Melanocyte of skin (primary cell): ENCODE results near the gene PIM2. TPM values are rescaled to one million over a fixed set of nuclear protein-coding genes. Genes with fewer than 3 reads are reported as not detected.

Source experiments
- small RNA-seq, 2 donors: library from RNA; depleted of rRNA; stranded (forward); fragments of <200 nt; gene quantifications; one replicate each; pipeline ENCODE3, GENCODE V24; 2012
- total RNA-seq, 2 donors: library from RNA; depleted of rRNA; stranded (reverse); fragments of >200 nt; gene quantifications; 2 replicates each; pipeline ENCODE4 v1.2.3, GENCODE V29; 2012

Gene PIM2
- total RNA-seq, result 10 to 100 TPM; 12.0 to 17.9 TPM

GRCh38 chrX:48918643-48919340 lies at the start of gene PIM2:
PIM2 (minus strand) TSS chrX:48919024; CDS start chrX:48918834, 190 bp downstream.

DNA sequence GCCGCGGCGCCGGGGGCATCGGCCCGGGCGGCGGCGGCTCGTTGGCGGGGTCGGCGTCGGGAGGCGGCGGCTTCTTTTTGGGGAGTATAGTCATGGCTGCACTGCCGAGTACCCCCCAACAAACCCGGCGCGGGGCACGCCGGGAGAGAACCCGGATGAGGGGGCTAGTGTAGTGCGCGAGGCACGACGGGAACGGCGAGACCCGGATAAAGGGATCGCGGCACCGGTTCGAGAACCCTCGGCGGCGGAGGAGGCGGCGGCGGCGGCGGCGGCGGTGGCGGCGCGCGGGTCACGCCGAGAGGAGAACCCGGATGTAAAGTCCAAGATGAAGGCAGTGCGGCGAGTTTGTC lies 38.6 kb upstream of the PIM2 start, which contains the start of gene OTUD5:
TSS of gene OTUD5 (minus strand) at position 131 of the 350 bp plus-strand sequence. CDS start at position 94, 37 bp downstream.

GRCh38 chrX:48911412-48912182 lies 7.2 kb downstream of the PIM2 start, which contains the start of gene SLC35A2:
SLC35A2 (minus strand) TSS chrX:48911646; CDS start chrX:48911636, 10 bp downstream.

DNA sequence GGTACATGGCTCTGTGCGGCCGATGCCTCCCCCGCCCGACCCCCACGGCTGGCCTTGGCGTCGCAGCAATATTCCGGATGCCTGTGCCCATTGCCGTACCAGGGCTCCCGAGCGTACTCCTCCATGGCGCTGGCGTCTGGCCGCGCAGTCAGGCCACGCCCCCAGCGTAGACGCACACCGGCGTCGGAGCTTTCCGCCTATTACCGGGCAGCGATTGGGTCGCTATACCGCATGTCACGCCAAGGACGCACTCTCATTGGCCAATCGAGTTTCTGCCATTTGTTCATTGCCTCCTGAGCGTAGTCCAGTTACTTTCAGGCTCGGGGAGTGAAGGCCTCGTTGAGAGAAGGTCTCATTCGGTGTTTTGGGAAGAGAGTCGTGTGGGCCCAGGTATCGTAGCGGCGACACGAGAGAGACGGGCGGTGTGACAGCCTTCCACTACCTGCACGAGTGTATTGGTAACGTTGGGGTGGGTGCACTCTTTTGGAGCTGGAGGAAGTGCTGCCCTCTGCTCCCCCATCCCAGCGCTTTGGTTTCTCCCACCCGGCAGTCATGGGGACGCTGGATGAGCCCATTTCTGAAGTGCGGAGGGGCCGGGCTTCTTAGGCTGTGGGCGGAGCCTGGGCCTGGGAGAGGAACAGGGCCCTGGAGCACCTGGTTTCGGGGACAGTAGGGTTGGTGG lies 21.1 kb downstream of the PIM2 start, which contains the start of the genes PQBP1 and TIMM17B:
TSS of gene PQBP1 (plus strand) at position 306 of the 682 bp plus-strand sequence. CDS start 580 bp downstream, outside the sequence.
TSS of gene TIMM17B (minus strand) at position 144 of the 682 bp plus-strand sequence. CDS start at position 125, 19 bp downstream.

Small RNAs within 50 kb of the gene (small RNA-seq; reads per million reads assigned to genes)
- gene RNU6-722P, result 0 to 0.09 reads per million in 2 donors

Other genes with a start within 250 kb of the PIM2 start
- gene WAS, start 235.2 kb downstream of the PIM2 start, total RNA-seq, result under 1 TPM in 1 of 2 donors, not detected in 1; 0.33 TPM
- gene SUV39H1, start 222.3 kb downstream of the PIM2 start, total RNA-seq, result 10 to 100 TPM in 1 of 2 donors, 1 to 10 TPM in 1; 8.3 to 13.3 TPM
- not detected for gene GLOD5, start 157.3 kb downstream of the PIM2 start, total RNA-seq
- not detected for gene GATA1, start 132.4 kb downstream of the PIM2 start, total RNA-seq
- 10 to 100 TPM; 35.3 to 49.2 TPM for gene HDAC6, start 117.0 kb downstream of the PIM2 start, total RNA-seq
- gene ERAS, start 92.5 kb downstream of the PIM2 start, total RNA-seq, result not detected
- under 1 TPM in 1 of 2 donors, not detected in 1; 0.69 TPM for gene PCSK1N, start 83.4 kb downstream of the PIM2 start, total RNA-seq
- 10 to 100 TPM; 20.0 to 44.6 TPM for gene TIMM17B, start 21.3 kb downstream of the PIM2 start, total RNA-seq
- gene PQBP1, start 21.1 kb downstream of the PIM2 start, total RNA-seq, result 10 to 100 TPM; 28.9 to 36.6 TPM
- gene SLC35A2, start 7.4 kb downstream of the PIM2 start, total RNA-seq, result 10 to 100 TPM; 15.1 to 15.3 TPM
- gene OTUD5, start 38.6 kb upstream of the PIM2 start, total RNA-seq, result 10 to 100 TPM; 24.0 to 28.9 TPM
- gene KCND1, start 52.8 kb upstream of the PIM2 start, total RNA-seq, result under 1 TPM; 0.34 to 1.00 TPM
- gene GRIPAP1, start 83.2 kb upstream of the PIM2 start, total RNA-seq, result 10 to 100 TPM; 13.4 to 16.3 TPM
- 10 to 100 TPM; 24.1 to 25.3 TPM for gene TFE3, start 124.3 kb upstream of the PIM2 start, total RNA-seq
- gene CCDC120, start 140.0 kb upstream of the PIM2 start, total RNA-seq, result 1 to 10 TPM in 1 of 2 donors, under 1 TPM in 1; 0.69 to 1.3 TPM
- 1 to 10 TPM; 7.7 to 7.9 TPM for gene PRAF2, start 155.0 kb upstream of the PIM2 start, total RNA-seq
- 10 to 100 TPM; 44.3 to 47.8 TPM for gene WDR45, start 160.9 kb upstream of the PIM2 start, total RNA-seq
- 10 to 100 TPM; 12.7 to 16.0 TPM for gene GPKOW, start 204.7 kb upstream of the PIM2 start, total RNA-seq
- gene MAGIX, start 243.7 kb upstream of the PIM2 start, total RNA-seq, result 1 to 10 TPM; 1.7 to 3.1 TPM